OCI-M1 (cell line): Measurements from ENCODE around the gene PPP2R5D.
"Not testable (repeated sequence)": the region's sequence is repeated elsewhere in the genome, so short reads cannot be mapped to it uniquely, and the experiment has no call there.

ENCODE experiments used
- DNase-seq: peaks from one replicate; lab custom pipeline; 2025; lab: John Stamatoyannopoulos, UW

PPP2R5D gene

DNA sequence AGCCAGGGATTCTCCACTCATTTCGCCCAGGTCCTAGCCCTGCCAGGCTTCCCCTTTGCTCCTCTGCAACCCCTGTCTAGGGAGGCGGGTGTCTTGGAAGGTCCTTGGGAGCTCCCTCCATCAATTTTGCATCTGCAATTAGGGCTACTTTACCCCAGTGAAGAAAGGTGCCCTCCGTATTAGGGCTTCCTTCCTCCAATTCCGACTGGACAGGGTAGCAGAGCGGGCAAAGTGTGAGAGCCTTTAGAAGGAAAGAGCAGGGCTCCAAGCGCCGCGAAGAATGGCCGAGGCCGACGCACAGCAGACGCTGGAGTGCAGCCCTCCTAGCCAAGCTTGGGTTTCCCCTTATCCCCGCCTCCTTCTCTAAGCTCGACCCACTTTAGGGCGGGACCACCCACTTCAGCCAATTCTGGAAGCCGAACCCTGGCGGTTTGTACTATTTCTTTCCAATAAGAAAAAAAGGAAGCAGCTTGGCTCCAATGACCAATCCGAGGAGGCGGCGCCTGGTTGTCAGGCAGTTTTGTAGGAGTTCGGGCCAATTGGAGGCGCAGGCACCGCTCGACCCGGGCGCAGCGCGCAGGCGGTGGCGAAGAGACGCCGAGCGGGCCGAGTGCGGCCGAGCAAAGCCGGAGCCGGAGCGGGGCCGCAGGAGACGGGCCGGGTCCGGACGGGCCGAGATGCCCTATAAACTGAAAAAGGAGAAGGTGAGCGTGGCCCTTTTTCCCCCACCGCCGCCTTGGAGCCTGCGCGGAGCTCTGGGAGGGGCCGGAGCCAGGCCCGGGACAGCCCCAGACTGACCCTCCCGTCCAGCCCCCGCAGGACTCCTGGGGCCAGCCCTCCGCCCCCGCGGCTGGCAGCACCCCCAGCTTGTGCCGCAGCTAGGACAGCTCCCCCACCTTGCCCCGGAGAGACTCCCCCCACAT, at the start of gene PPP2R5D:
Gene PPP2R5D, plus strand, starts transcription at position 570 of the 923 bp plus-strand sequence. Its CDS starts 108 bp downstream, at position 678.
- peak; percentile 100 for DNase-seq

- DNase-seq, result no peak
Measured at GRCh38 chr6:42935322-42935721, 49.0 kb upstream of the PPP2R5D start.

- DNase-seq, result no peak
Measured at GRCh38 chr6:42936398-42936797, 48.0 kb upstream of the PPP2R5D start.

DNA sequence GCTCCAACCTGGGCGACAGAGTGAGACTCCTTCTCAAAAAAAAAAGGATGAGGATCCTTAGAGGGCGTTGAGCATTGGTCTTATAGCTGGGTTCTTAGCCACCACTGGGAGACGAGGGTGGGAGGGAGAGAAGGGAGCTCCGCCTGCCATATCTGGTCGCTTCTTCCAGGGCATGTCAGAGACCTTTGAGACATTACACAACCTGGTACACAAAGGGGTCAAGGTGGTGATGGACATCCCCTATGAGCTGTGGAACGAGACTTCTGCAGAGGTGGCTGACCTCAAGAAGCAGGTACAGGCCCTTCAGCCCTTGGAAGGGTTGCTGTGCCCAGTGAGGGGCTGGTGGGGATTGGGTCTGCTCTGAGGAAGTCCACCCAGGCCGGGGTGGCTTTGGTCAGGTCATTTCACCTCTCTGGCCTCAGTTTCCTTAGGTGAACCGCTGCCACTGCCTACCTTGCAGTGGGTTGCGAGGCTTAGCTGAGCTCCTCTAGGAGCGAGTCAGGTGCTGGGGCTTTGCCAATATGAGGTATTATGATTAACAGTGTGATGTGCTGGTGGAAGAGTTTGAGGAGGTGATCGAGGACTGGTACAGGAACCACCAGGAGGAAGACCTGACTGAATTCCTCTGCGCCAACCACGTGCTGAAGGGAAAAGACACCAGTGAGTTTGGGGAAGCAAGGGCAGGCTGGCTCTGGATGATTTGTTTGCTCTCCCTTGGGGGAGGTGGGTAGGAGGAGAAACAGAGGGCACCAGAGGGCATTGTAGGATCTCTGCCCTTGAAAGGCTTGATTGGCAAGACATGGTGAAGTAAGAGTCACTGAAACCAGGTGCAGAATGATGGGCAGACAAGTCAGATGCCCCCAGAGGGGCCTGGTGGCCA, 46.6 kb upstream of the PPP2R5D start:
- DNase-seq, result no peak

DNA sequence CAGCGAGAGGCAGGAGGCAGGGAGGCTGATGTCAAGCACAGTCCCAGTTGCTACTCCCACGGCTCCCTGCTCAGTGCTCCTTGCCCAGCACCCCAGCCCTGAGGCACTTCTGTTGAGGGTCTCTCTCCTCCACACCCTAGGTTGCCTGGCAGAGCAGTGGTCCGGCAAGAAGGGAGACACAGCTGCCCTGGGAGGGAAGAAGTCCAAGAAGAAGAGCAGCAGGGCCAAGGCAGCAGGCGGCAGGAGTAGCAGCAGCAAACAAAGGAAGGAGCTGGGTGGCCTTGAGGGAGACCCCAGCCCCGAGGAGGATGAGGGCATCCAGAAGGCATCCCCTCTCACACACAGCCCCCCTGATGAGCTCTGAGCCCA, 46.0 kb upstream of the PPP2R5D start:
- no peak for DNase-seq

- no peak for DNase-seq
Measured at GRCh38 chr6:42938987-42939809, 45.2 kb upstream of the PPP2R5D start.

- DNase-seq, result no peak
Measured at GRCh38 chr6:42939810-42940167, 44.6 kb upstream of the PPP2R5D start.

GRCh38 chr6:42940493-42941045, 43.8 kb upstream of the PPP2R5D start:
- DNase-seq, result no peak

DNA sequence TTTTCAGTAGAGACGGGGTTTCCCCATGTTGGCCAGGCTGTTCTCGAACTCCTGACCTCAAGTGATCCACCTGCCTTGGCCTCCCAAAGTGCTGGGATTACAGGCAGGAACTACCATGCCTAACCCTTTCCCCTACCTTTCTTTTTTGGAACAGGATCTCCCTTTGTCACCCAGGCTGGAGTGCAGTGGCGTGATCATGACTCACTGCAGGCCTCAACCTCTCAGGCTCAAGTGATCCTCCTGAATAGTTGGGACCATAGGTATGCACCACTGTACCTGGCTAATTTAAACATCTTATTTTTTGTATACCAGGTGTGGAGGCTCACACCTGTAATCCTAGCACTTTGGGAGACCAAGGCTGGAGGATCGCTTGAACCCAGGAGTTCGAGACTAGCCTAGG, 43.0 kb upstream of the PPP2R5D start:
- DNase-seq, result not testable (repeated sequence)

- DNase-seq, result no peak
Measured at GRCh38 chr6:42942444-42942843, 41.9 kb upstream of the PPP2R5D start.

GRCh38 chr6:42947950-42948349, 36.4 kb upstream of the PPP2R5D start:
- no peak for DNase-seq

DNA sequence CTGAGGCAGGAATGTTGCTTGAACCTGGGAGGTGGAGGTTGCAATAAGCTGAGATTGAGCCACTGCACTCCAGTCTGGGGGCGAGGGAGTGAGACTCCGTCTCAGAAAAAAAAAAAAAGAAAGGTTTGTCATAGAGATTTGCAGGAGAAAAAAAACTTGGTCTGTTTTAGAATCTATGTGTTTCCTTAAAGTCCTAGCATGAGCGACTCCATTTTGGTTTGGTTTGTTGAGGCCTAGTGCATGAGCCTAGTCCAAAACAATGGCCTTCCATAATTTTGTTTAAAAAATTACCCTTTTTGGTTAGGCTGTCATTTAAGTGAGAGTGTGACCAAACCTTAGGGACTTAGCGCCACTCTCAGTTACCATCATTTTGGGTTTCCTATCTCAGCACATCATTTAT, 32.0 kb upstream of the PPP2R5D start:
- DNase-seq, result no peak

GRCh38 chr6:42954405-42954804, 30.0 kb upstream of the PPP2R5D start:
- not testable (repeated sequence) for DNase-seq

- peak; percentile 22 for DNase-seq
Measured at GRCh38 chr6:42958125-42958524, 26.2 kb upstream of the PPP2R5D start.

DNA sequence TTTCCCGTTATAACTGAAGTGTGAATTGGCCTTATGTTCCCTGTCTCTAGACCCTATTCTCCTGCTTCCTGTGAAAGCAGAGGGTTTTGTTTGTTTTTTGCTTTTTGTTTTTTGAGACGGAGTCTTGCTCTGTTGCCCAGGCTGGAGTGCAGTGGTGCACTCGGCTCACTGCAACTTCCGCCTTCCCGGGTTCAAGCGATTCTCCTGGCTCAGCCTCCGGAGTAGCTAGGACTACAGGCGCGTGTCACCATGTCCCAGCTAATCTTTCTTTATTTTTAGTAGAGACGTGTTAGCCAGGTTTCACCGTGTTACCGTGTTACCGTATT, 24.5 kb upstream of the PPP2R5D start:
- DNase-seq, result no peak

GRCh38 chr6:42960243-42961019, 23.9 kb upstream of the PPP2R5D start, which contains the start of gene GNMT:
GNMT (plus strand) TSS chr6:42960754; CDS start chr6:42960768, 14 bp downstream.
- no peak for DNase-seq

DNA sequence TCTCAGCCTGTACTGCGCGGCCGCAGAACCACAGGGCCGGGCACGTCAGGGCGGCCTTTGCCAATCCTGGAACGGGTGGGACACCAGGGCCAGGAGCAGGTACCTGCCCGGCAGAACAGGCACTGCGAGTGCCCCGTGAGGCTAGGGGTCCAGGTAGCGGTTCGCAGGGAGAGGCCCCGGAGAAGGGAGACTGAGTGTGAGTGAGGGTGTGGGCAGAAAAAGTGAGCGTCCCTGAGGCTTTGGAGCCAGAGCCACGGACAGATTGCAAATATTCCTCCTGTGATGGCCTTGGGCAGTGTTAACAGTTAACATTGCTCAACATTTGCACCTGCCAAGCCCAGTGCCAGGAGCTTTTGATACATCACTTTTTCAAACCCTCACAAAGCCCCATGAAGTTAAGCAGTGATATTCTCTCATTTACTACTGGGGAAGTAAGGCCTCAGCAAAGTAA, 23.3 kb upstream of the PPP2R5D start:
- no peak for DNase-seq

GRCh38 chr6:42962096-42962495, 22.3 kb upstream of the PPP2R5D start:
- DNase-seq, result no peak

DNA sequence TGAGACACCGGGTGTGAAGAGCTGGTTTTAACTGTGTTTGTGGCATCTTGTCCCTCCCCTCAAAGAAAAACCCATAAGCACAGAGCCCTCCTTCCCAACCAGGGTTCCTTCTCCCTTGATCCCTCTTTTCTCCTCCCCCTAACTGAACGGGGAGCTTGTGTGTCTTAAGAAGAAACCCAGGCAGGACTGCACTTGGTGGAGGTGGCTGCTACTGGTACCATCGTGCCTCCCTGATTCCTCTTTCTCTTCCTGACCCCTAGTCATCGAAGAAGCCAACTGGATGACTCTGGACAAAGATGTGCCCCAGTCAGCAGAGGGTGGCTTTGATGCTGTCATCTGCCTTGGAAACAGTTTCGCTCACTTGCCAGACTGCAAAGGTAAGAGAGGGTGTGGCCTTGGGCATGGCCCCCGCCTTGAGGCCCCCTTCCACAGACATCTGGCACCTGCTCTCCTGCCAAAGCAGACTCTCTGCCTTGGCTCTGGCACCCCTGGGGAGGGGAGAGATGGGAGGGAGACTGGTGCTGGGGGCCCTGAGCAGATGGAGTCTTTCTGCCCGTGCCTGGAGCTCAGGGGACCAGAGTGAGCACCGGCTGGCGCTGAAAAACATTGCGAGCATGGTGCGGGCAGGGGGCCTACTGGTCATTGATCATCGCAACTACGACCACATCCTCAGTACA, 21.7 kb upstream of the PPP2R5D start:
- no peak for DNase-seq

- DNase-seq, result no peak
Measured at GRCh38 chr6:42963179-42963854, 21.1 kb upstream of the PPP2R5D start.
